Gastrocnemius medialis (tissue), 4 donors: Measurements from ENCODE around the gene PSD.

Experiments used
- CTCF ChIP-seq, 5 experiments: fragments of 450-650 bp in 3 of 5; fragments of 200-600 bp in 2 of 5; sonication (generic) in 2 of 5; IDR thresholded peaks in 4 of 5; conservative IDR thresholded peaks in 1 of 5; 1 replicate in 4 of 5; 2 replicates in 1 of 5; pipeline ENCODE4 v1.5.1; 2016 to 2019; ENCODE audit warnings: antibody characterized with exemption in 5 of 5, mild to moderate bottlenecking in 3 of 5, moderate library complexity in 3 of 5
- POLR2A ChIP-seq, 2 donors: fragments of 450-650 bp; IDR thresholded peaks; one replicate each; pipeline ENCODE4 v1.6.1; 2017; ENCODE audit warnings: antibody characterized with exemption in 2 of 2, mild to moderate bottlenecking in 2 of 2, moderate library complexity in 2 of 2

- no peak for TF ChIP-seq CTCF (IDR thresholded peaks at IDR 0.05 in 4 of 5, conservative IDR thresholded peaks at IDR 0.05 in 1 of 5)
- TF ChIP-seq POLR2A (IDR thresholded peaks at IDR 0.05): no peak
These were observed 34.9 kb upstream of the PSD start for GRCh38 chr10:102453502-102453901.
